CD4-positive, alpha-beta T cell treated with Interleukin-15 for 4 hours (primary cell): ENCODE measurements around the gene HCN2.
A peak's percentile ranks its signal among the peaks of the same experiment; 100 is the strongest.

Experiments
- DNase-seq: peaks from one replicate; pipeline ENCODE4 v3.0.0-alpha.2; 2020; ENCODE audit warnings: low spot score

The HCN2 gene

GRCh38 chr19:656751-657559, 67.3 kb downstream of the HCN2 start:
- no peak for DNase-seq

- DNase-seq = no peak
Observed at GRCh38 chr19:657611-658010, 67.9 kb downstream of the HCN2 start.

GRCh38 chr19:658059-658839, 68.6 kb downstream of the HCN2 start:
- DNase-seq = no peak

- DNase-seq = peak; percentile 67
Observed at GRCh38 chr19:658916-659839, 69.5 kb downstream of the HCN2 start.

- DNase-seq = no peak
Observed at GRCh38 chr19:660793-661426, 71.2 kb downstream of the HCN2 start.

- peak; percentile 71 for DNase-seq
Observed at GRCh38 chr19:661427-662196, 71.9 kb downstream of the HCN2 start.

GRCh38 chr19:662207-662961, 72.7 kb downstream of the HCN2 start:
- DNase-seq = peak; percentile 70

- DNase-seq = peak; percentile 96
Observed at GRCh38 chr19:662962-663681, 73.4 kb downstream of the HCN2 start, which contains the start of gene RNF126. RNF126 (minus strand) TSS chr19:663214; CDS start chr19:663121, 93 bp downstream.

- no peak for DNase-seq
Observed at GRCh38 chr19:663682-664117, 74.0 kb downstream of the HCN2 start.

- peak; percentile 84 for DNase-seq
Observed at GRCh38 chr19:664913-665443, 75.3 kb downstream of the HCN2 start.
